GM21786 (cell line): Measurements from ENCODE around the gene TMEM128.
"Not testable (repeated sequence)": the region's sequence is repeated elsewhere in the genome, so short reads cannot be mapped to it uniquely, and the experiment has no call there.

Experiments
- ATAC-seq: cut with Tn5 transposase; IDR thresholded peaks from one replicate; pipeline ENCODE4 v1.9.1; 2021; ENCODE audit not compliant: unreplicated experiment

The TMEM128 gene

GRCh38 chr4:4248029-4248884 is at the start of gene TMEM128:
Gene TMEM128, minus strand, starts transcription at chr4:4248223. Its CDS starts 21 bp downstream, at chr4:4248202.
- ATAC-seq: peak; percentile 95

- no peak for ATAC-seq
Observed at GRCh38 chr4:4296283-4296846, 48.3 kb upstream of the TMEM128 start.

- no peak for ATAC-seq
Observed at GRCh38 chr4:4293279-4293678, 45.3 kb upstream of the TMEM128 start.

GRCh38 chr4:4289941-4290850 is 42.2 kb upstream of the TMEM128 start, which contains the start of the genes LYAR and ZBTB49:
Gene LYAR, minus strand, starts transcription at chr4:4290154. Its CDS starts 6,412 bp downstream, at chr4:4283742.
Gene ZBTB49, plus strand, starts transcription at chr4:4290251. Its CDS starts 9,695 bp downstream, at chr4:4299946.
- ATAC-seq: peak; percentile 91

- peak; percentile 11 for ATAC-seq
Observed at GRCh38 chr4:4289597-4289940, 41.5 kb upstream of the TMEM128 start.

- no peak for ATAC-seq
Observed at GRCh38 chr4:4289055-4289454, 41.0 kb upstream of the TMEM128 start.

- no peak for ATAC-seq
Observed at GRCh38 chr4:4288098-4288497, 40.1 kb upstream of the TMEM128 start.

GRCh38 chr4:4284827-4285618 is 37.0 kb upstream of the TMEM128 start:
- ATAC-seq: no peak

- ATAC-seq: no peak
Observed at GRCh38 chr4:4281787-4282186, 33.8 kb upstream of the TMEM128 start.

GRCh38 chr4:4277531-4277930 is 29.5 kb upstream of the TMEM128 start:
- ATAC-seq: no peak

GRCh38 chr4:4274226-4274625 is 26.2 kb upstream of the TMEM128 start:
- no peak for ATAC-seq

GRCh38 chr4:4271912-4272311 is 23.9 kb upstream of the TMEM128 start:
- ATAC-seq: no peak

- no peak for ATAC-seq
Observed at GRCh38 chr4:4270529-4270928, 22.5 kb upstream of the TMEM128 start.

- ATAC-seq: no peak
Observed at GRCh38 chr4:4269856-4270255, 21.8 kb upstream of the TMEM128 start.

- ATAC-seq: no peak
Observed at GRCh38 chr4:4269331-4269731, 21.3 kb upstream of the TMEM128 start.

- ATAC-seq: no peak
Observed at GRCh38 chr4:4268776-4269175, 20.8 kb upstream of the TMEM128 start.

- ATAC-seq: no peak
Observed at GRCh38 chr4:4267981-4268380, 20.0 kb upstream of the TMEM128 start.

- ATAC-seq: peak; percentile 69
Observed at GRCh38 chr4:4260185-4260751, 12.2 kb upstream of the TMEM128 start.

GRCh38 chr4:4259484-4260100 is 11.6 kb upstream of the TMEM128 start:
- ATAC-seq: no peak

- not testable (repeated sequence) for ATAC-seq
Observed at GRCh38 chr4:4257705-4258104, 9.7 kb upstream of the TMEM128 start.
